ENCODE measurements around the gene FPR1. TPM values are rescaled to one million over a fixed set of nuclear protein-coding genes. Genes with fewer than 3 reads are reported as not detected.

FPR1 gene
- total RNA-seq, 1 donor from 2014 or later = not detected

DNA sequence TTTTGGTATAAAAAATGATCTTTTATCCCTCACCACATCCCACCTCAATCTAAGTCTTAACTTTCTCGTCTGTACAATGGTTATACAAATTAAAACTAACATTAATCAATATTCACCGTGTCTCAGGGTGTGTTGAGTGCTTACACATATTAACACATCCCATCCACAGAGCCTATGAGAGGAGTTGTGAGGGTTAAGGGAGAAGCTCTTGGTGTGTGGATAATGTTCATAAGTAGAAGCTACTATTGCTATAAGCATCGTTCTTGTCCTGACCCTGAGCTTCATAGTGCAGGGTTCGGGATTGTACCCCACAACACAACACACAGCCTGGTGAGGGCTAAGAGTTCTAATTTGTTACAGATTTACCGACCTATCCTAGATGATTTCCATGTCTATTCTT is 45.8 kb upstream of the FPR1 start:
- TF ChIP-seq, protein P1, sequence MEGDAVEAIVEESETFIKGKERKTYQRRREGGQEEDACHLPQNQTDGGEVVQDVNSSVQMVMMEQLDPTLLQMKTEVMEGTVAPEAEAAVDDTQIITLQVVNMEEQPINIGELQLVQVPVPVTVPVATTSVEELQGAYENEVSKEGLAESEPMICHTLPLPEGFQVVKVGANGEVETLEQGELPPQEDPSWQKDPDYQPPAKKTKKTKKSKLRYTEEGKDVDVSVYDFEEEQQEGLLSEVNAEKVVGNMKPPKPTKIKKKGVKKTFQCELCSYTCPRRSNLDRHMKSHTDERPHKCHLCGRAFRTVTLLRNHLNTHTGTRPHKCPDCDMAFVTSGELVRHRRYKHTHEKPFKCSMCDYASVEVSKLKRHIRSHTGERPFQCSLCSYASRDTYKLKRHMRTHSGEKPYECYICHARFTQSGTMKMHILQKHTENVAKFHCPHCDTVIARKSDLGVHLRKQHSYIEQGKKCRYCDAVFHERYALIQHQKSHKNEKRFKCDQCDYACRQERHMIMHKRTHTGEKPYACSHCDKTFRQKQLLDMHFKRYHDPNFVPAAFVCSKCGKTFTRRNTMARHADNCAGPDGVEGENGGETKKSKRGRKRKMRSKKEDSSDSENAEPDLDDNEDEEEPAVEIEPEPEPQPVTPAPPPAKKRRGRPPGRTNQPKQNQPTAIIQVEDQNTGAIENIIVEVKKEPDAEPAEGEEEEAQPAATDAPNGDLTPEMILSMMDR (IDR thresholded peaks at IDR 0.05; ENCODE audit: insufficient read depth, low read length, poor library complexity, severe bottlenecking) = no peak
- Histone ChIP-seq H3K27me3 (ENCODE audit: control insufficient read depth, insufficient read depth, low read length) (no peaks in the 10 kb centered on the region), H3K4me3 (ENCODE audit: low read depth, low read length) (no peak overlapping the region), H3K36me3 (ENCODE audit: control insufficient read depth, insufficient read depth, low read length) (no peaks in the 10 kb centered on the region)
- no peak for DNase-seq (ENCODE audit: low read depth)

- H3K36me3 ChIP-seq (ENCODE audit: control insufficient read depth, insufficient read depth, low read length) = no peaks in the 10 kb centered on the region
- DNase-seq (ENCODE audit: low read depth) = no peak
- TF ChIP-seq, protein P1 (IDR thresholded peaks at IDR 0.05; ENCODE audit: insufficient read depth, low read length, poor library complexity, severe bottlenecking) = no peak
- no peak overlapping the region for H3K4me3 ChIP-seq (ENCODE audit: low read depth, low read length)
- H3K27me3 ChIP-seq (ENCODE audit: control insufficient read depth, insufficient read depth, low read length) = no peaks in the 10 kb centered on the region
Observed at GRCh38 chr19:51796195-51796679, 44.6 kb upstream of the FPR1 start.

DNA sequence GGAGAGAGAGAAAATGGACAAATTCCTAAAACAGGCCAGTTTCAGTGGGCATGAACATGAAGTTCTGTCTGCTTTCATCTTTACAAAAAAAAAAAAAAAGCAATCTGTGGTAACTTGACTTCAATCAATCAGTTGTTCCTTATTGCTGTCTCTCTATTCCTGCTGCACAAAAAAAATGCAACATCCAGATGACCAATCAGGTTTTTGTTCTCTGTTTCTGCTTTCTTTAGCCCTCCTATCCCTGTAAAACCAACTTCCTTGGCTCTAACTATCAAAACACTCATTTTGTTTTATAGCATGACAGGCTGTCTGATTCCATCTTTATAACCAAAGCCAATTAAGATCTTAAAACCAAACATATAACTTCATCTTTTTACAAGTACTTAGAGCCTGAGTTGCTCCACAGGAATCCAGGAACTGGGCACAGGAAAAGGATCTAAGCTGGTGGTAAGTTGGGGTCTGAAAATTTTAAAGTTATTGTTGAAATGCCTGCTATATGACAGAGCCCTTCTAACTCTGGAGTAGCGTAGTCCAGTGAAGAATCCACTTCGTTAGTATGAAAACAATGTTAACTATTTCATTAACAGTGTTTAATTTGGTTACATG is 43.3 kb upstream of the FPR1 start, which contains the start of gene FPR3:
FPR3 (plus strand) TSS at position 273 of the 606 bp plus-strand sequence. CDS start 28,592 bp downstream, outside the sequence.
- Histone ChIP-seq H3K27me3 (ENCODE audit: control insufficient read depth, insufficient read depth, low read length) (no peaks in the 10 kb centered on the region), H3K4me3 (ENCODE audit: low read depth, low read length) (no peak within 1 kb of the TSS), H3K36me3 (ENCODE audit: control insufficient read depth, insufficient read depth, low read length) (no peaks in the 10 kb centered on the region)
- no peak for DNase-seq (ENCODE audit: low read depth)
- TF ChIP-seq, protein P1 (IDR thresholded peaks at IDR 0.05; ENCODE audit: insufficient read depth, low read length, poor library complexity, severe bottlenecking) = no peak

- no peak for DNase-seq (ENCODE audit: low read depth)
- H3K4me3 ChIP-seq (ENCODE audit: low read depth, low read length) = no peak overlapping the region
- TF ChIP-seq, protein P1 (IDR thresholded peaks at IDR 0.05; ENCODE audit: insufficient read depth, low read length, poor library complexity, severe bottlenecking) = no peak
- no peaks in the 10 kb centered on the region for H3K36me3 ChIP-seq (ENCODE audit: control insufficient read depth, insufficient read depth, low read length)
- H3K27me3 ChIP-seq (ENCODE audit: control insufficient read depth, insufficient read depth, low read length) = no peaks in the 10 kb centered on the region
Observed at GRCh38 chr19:51793994-51794393, 42.3 kb upstream of the FPR1 start.

DNA sequence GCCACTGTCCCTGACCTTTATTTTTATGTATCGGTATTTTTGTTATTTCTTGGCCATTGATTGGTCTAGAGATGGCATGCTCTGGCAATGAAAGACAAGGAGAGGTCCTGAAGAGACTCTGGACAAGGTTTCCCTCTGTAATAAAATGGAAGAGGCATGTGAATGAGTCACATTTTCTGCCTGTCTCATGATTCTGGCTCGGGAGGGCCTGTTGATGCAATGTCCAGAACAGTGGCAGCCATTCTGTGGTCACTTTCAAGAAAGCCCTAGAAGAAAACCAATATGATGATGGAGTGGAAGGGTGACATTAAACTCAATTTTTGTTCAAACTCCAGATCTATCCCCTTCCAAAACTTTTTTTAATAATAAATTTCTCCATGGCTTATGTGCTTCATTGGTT is 41.3 kb upstream of the FPR1 start:
- no peak for DNase-seq (ENCODE audit: low read depth)
- no peak overlapping the region for H3K4me3 ChIP-seq (ENCODE audit: low read depth, low read length)
- H3K27me3 ChIP-seq (ENCODE audit: control insufficient read depth, insufficient read depth, low read length) = no peaks in the 10 kb centered on the region
- H3K36me3 ChIP-seq (ENCODE audit: control insufficient read depth, insufficient read depth, low read length) = no peaks in the 10 kb centered on the region
- TF ChIP-seq, protein P1 (IDR thresholded peaks at IDR 0.05; ENCODE audit: insufficient read depth, low read length, poor library complexity, severe bottlenecking) = no peak
